ENCODE measurements around the gene SMARCC1. TPM values are rescaled to one million over a fixed set of nuclear protein-coding genes. Genes with fewer than 3 reads are reported as not detected.

The SMARCC1 gene
- total and polyA plus RNA-seq, 4 donors: 11.7 to 83.0 (median 37.5) TPM

- Histone ChIP-seq H3K4me1 (ENCODE audit: control insufficient read depth in 5 of 5, insufficient read depth in 5 of 5, low read length in 5 of 5) (peaks cover 0 to 8% (median 0%) of the 10 kb centered on the region in 5 donors), H3K27me3 (ENCODE audit: control insufficient read depth in 3 of 3, insufficient read depth in 3 of 3, low read length in 2 of 3) (peaks cover 0 to 24% (median 15%) of the 10 kb centered on the region in 3 donors), H3K27ac (ENCODE audit: low read depth in 1 of 2, low read length in 1 of 2) (no peak within 1 kb of the TSS), H3K36me3 (ENCODE audit: control insufficient read depth in 4 of 4, insufficient read depth in 4 of 4, low read length in 4 of 4) (no peaks in the 10 kb centered on the region), H3K9ac (ENCODE audit: insufficient read depth in 1 of 2, low read length in 2 of 2) (no peak within 1 kb of the TSS), H3K4me3 (peak within 1 kb of the TSS; percentile 55), H3K9me3 (ENCODE audit: control insufficient read depth in 4 of 4, insufficient read depth in 3 of 4, low read length in 3 of 4) (peaks cover 0 to 2% (median 0%) of the 10 kb centered on the region in 4 donors)
- ATAC-seq (ENCODE audit: insufficient read depth, low FRiP score) (no peak), DNase-seq (peak in 2 of 3 donors; percentile 32 to 40)
- no peak for TF ChIP-seq CTCF (IDR thresholded peaks at IDR 0.05; ENCODE audit: control extremely low read depth, extremely low read depth)
- WGBS, 2 donors: 4 to 10% methylated on average over 40 to 121 of the region's 121 CpGs
These were observed 202.7 kb downstream of the SMARCC1 start, which contains the start of gene CSPG5 for GRCh38 chr3:47578691-47579632. Gene CSPG5, minus strand, starts transcription at chr3:47578865. Its CDS starts 172 bp downstream, at chr3:47578693.

- 1 to 2% methylated on average over 39 to 56 of the region's 57 CpGs for WGBS, 2 donors
- Histone ChIP-seq H3K27ac (ENCODE audit: low read depth in 1 of 2, low read length in 1 of 2) (no peak overlapping the region), H3K4me3 (peak overlapping the region; percentile 55), H3K9me3 (ENCODE audit: control insufficient read depth in 4 of 4, insufficient read depth in 3 of 4, low read length in 3 of 4) (peaks cover 0 to 2% (median 0%) of the 10 kb centered on the region in 4 donors), H3K4me1 (ENCODE audit: control insufficient read depth in 5 of 5, insufficient read depth in 5 of 5, low read length in 5 of 5) (peaks cover 0 to 8% (median 0%) of the 10 kb centered on the region in 5 donors), H3K27me3 (ENCODE audit: control insufficient read depth in 3 of 3, insufficient read depth in 3 of 3, low read length in 2 of 3) (peaks cover 0 to 24% (median 15%) of the 10 kb centered on the region in 3 donors), H3K36me3 (ENCODE audit: control insufficient read depth in 4 of 4, insufficient read depth in 4 of 4, low read length in 4 of 4) (no peaks in the 10 kb centered on the region), H3K9ac (ENCODE audit: insufficient read depth in 1 of 2, low read length in 2 of 2) (no peak overlapping the region)
- DNase-seq: peak in 2 of 3 donors; percentile 34 to 60
- ATAC-seq (ENCODE audit: insufficient read depth, low FRiP score): peak; percentile 39
- no peak for TF ChIP-seq CTCF (IDR thresholded peaks at IDR 0.05; ENCODE audit: control extremely low read depth, extremely low read depth)
These were observed 203.5 kb downstream of the SMARCC1 start for GRCh38 chr3:47578119-47578632.

- ATAC-seq (ENCODE audit: insufficient read depth, low FRiP score) (peak; percentile 41), DNase-seq (peak in 2 of 3 donors; percentile 27 to 31)
- Histone ChIP-seq H3K36me3 (ENCODE audit: control insufficient read depth in 4 of 4, insufficient read depth in 4 of 4, low read length in 4 of 4) (no peaks in the 10 kb centered on the region), H3K27me3 (ENCODE audit: control insufficient read depth in 3 of 3, insufficient read depth in 3 of 3, low read length in 2 of 3) (peaks cover 0 to 24% (median 15%) of the 10 kb centered on the region in 3 donors), H3K9me3 (ENCODE audit: control insufficient read depth in 4 of 4, insufficient read depth in 3 of 4, low read length in 3 of 4) (peaks cover 0 to 2% (median 0%) of the 10 kb centered on the region in 4 donors), H3K4me1 (ENCODE audit: control insufficient read depth in 5 of 5, insufficient read depth in 5 of 5, low read length in 5 of 5) (peaks cover 0 to 8% (median 0%) of the 10 kb centered on the region in 5 donors), H3K9ac (ENCODE audit: insufficient read depth in 1 of 2, low read length in 2 of 2) (no peak overlapping the region), H3K4me3 (peak overlapping the region; percentile 18), H3K27ac (ENCODE audit: low read depth in 1 of 2, low read length in 1 of 2) (no peak overlapping the region)
- WGBS, 2 donors: 2 to 5% methylated on average over 39 to 49 of the region's 49 CpGs
- no peak for TF ChIP-seq CTCF (IDR thresholded peaks at IDR 0.05; ENCODE audit: control extremely low read depth, extremely low read depth)
These were observed 204.0 kb downstream of the SMARCC1 start for GRCh38 chr3:47577583-47578118.
